ENCODE data around the gene AAGAB. TPM values are rescaled to one million over a fixed set of nuclear protein-coding genes. Genes with fewer than 3 reads are reported as not detected.
"Not testable (repeated sequence)": the region's sequence is repeated elsewhere in the genome, so short reads cannot be mapped to it uniquely, and the experiment has no call there.

Gene AAGAB
- 10 to 100 TPM; 32.8 to 52.0 TPM for total RNA-seq

GRCh38 chr15:67254238-67255175 lies at the start of gene AAGAB, which contains the start of gene IQCH:
TSS of gene AAGAB (minus strand) at chr15:67254661. CDS start at chr15:67254631, 30 bp downstream.
TSS of gene IQCH (plus strand) at chr15:67254786. CDS start at chr15:67254897, 111 bp downstream.
- no peaks in the 10 kb centered on the region for H3K9me3 Mint-ChIP-seq
- no peaks in the 10 kb centered on the region for H3K27me3 Mint-ChIP-seq
- peak within 1 kb of the TSS; percentile 99 for H3K27ac Mint-ChIP-seq
- H3K4me1 Mint-ChIP-seq = peaks cover 26% of the 10 kb centered on the region
- peak; percentile 93 for ATAC-seq (replicated peaks)
- peak within 1 kb of the TSS; percentile 98 for H3K4me3 Mint-ChIP-seq
- H3K36me3 Mint-ChIP-seq (ENCODE audit: low read depth) = peaks cover 17% of the 10 kb centered on the region

- H3K4me1 Mint-ChIP-seq = peaks cover 5% of the 10 kb centered on the region
- H3K27ac Mint-ChIP-seq = no peak overlapping the region
- ATAC-seq (replicated peaks) = no peak
- no peaks in the 10 kb centered on the region for H3K9me3 Mint-ChIP-seq
- H3K36me3 Mint-ChIP-seq (ENCODE audit: low read depth) = no peaks in the 10 kb centered on the region
- H3K4me3 Mint-ChIP-seq = no peak overlapping the region
- no peaks in the 10 kb centered on the region for H3K27me3 Mint-ChIP-seq
These were observed 49.3 kb upstream of the AAGAB start for GRCh38 chr15:67303490-67304363.

- Mint-ChIP-seq H3K9me3 (no peaks in the 10 kb centered on the region), H3K36me3 (ENCODE audit: low read depth) (no peaks in the 10 kb centered on the region), H3K27me3 (peaks cover 4% of the 10 kb centered on the region), H3K27ac (peak overlapping the region; percentile 66), H3K4me1 (peaks cover 4% of the 10 kb centered on the region), H3K4me3 (no peak overlapping the region)
- peak; percentile 96 for ATAC-seq (replicated peaks)
These were observed 46.0 kb upstream of the AAGAB start for GRCh38 chr15:67300266-67301025.

- no peak for ATAC-seq (replicated peaks)
- no peak overlapping the region for H3K4me3 Mint-ChIP-seq
- H3K27ac Mint-ChIP-seq = no peak overlapping the region
These were observed 42.2 kb upstream of the AAGAB start for GRCh38 chr15:67296684-67297083.

GRCh38 chr15:67296188-67296587 lies 41.7 kb upstream of the AAGAB start:
- Mint-ChIP-seq H3K4me3 (no peak overlapping the region), H3K9me3 (no peaks in the 10 kb centered on the region), H3K27ac (no peak overlapping the region), H3K36me3 (ENCODE audit: low read depth) (no peaks in the 10 kb centered on the region), H3K27me3 (peaks cover 4% of the 10 kb centered on the region), H3K4me1 (peaks cover 4% of the 10 kb centered on the region)
- no peak for ATAC-seq (replicated peaks)

More at GRCh38 chr15:67296684-67297083, 42.2 kb upstream of the AAGAB start:
- H3K27me3 Mint-ChIP-seq = peaks cover 4% of the 10 kb centered on the region
- no peaks in the 10 kb centered on the region for H3K9me3 Mint-ChIP-seq
- no peaks in the 10 kb centered on the region for H3K36me3 Mint-ChIP-seq (ENCODE audit: low read depth)
- H3K4me1 Mint-ChIP-seq = peaks cover 4% of the 10 kb centered on the region

GRCh38 chr15:67290319-67290718 lies 35.9 kb upstream of the AAGAB start:
- no peaks in the 10 kb centered on the region for H3K9me3 Mint-ChIP-seq
- no peak for ATAC-seq (replicated peaks)
- no peak overlapping the region for H3K27ac Mint-ChIP-seq
- H3K4me1 Mint-ChIP-seq = no peaks in the 10 kb centered on the region
- no peaks in the 10 kb centered on the region for H3K27me3 Mint-ChIP-seq
- no peaks in the 10 kb centered on the region for H3K36me3 Mint-ChIP-seq (ENCODE audit: low read depth)
- H3K4me3 Mint-ChIP-seq = no peak overlapping the region

- not testable (repeated sequence) for H3K27ac Mint-ChIP-seq
These were observed 31.9 kb upstream of the AAGAB start for GRCh38 chr15:67286400-67286799.

GRCh38 chr15:67285625-67286024 lies 31.2 kb upstream of the AAGAB start:
- not testable (repeated sequence) for H3K4me3 Mint-ChIP-seq; H3K36me3 Mint-ChIP-seq (ENCODE audit: low read depth); H3K27me3 Mint-ChIP-seq; H3K27ac Mint-ChIP-seq; H3K9me3 Mint-ChIP-seq; ATAC-seq (replicated peaks); H3K4me1 Mint-ChIP-seq

More at GRCh38 chr15:67286400-67286799, 31.9 kb upstream of the AAGAB start:
- not testable (repeated sequence) for H3K36me3 Mint-ChIP-seq (ENCODE audit: low read depth); H3K4me1 Mint-ChIP-seq; H3K9me3 Mint-ChIP-seq; ATAC-seq (replicated peaks); H3K27me3 Mint-ChIP-seq; H3K4me3 Mint-ChIP-seq

GRCh38 chr15:67281714-67282113 lies 27.3 kb upstream of the AAGAB start:
- Mint-ChIP-seq H3K36me3 (ENCODE audit: low read depth) (no peaks in the 10 kb centered on the region), H3K4me1 (no peaks in the 10 kb centered on the region), H3K27me3 (no peaks in the 10 kb centered on the region), H3K9me3 (no peaks in the 10 kb centered on the region), H3K4me3 (no peak overlapping the region), H3K27ac (no peak overlapping the region)
- no peak for ATAC-seq (replicated peaks)

GRCh38 chr15:67280217-67280616 lies 25.8 kb upstream of the AAGAB start:
- no peaks in the 10 kb centered on the region for H3K4me1 Mint-ChIP-seq
- no peak overlapping the region for H3K27ac Mint-ChIP-seq
- H3K27me3 Mint-ChIP-seq = no peaks in the 10 kb centered on the region

GRCh38 chr15:67276666-67277065 lies 22.2 kb upstream of the AAGAB start:
- Mint-ChIP-seq H3K27ac (no peak overlapping the region), H3K27me3 (peaks cover 4% of the 10 kb centered on the region), H3K9me3 (peaks cover 11% of the 10 kb centered on the region), H3K36me3 (ENCODE audit: low read depth) (no peaks in the 10 kb centered on the region), H3K4me3 (no peak overlapping the region), H3K4me1 (no peaks in the 10 kb centered on the region)
- no peak for ATAC-seq (replicated peaks)

More at GRCh38 chr15:67280217-67280616, 25.8 kb upstream of the AAGAB start:
- no peaks in the 10 kb centered on the region for H3K9me3 Mint-ChIP-seq
- H3K4me3 Mint-ChIP-seq = no peak overlapping the region
- ATAC-seq (replicated peaks) = no peak
- H3K36me3 Mint-ChIP-seq (ENCODE audit: low read depth) = no peaks in the 10 kb centered on the region

- Mint-ChIP-seq H3K27me3 (peaks cover 4% of the 10 kb centered on the region), H3K9me3 (peaks cover 11% of the 10 kb centered on the region), H3K4me1 (no peaks in the 10 kb centered on the region), H3K4me3 (no peak overlapping the region), H3K36me3 (ENCODE audit: low read depth) (no peaks in the 10 kb centered on the region), H3K27ac (no peak overlapping the region)
- no peak for ATAC-seq (replicated peaks)
These were observed 19.8 kb upstream of the AAGAB start for GRCh38 chr15:67274236-67274635.

GRCh38 chr15:67267951-67268941 lies 13.8 kb upstream of the AAGAB start:
- no peak for ATAC-seq (replicated peaks)

More at GRCh38 chr15:67267951-67268941, 13.8 kb upstream of the AAGAB start:
- no peaks in the 10 kb centered on the region for H3K9me3 Mint-ChIP-seq
- no peak overlapping the region for H3K27ac Mint-ChIP-seq
- H3K4me1 Mint-ChIP-seq = no peaks in the 10 kb centered on the region
- H3K27me3 Mint-ChIP-seq = no peaks in the 10 kb centered on the region
- H3K36me3 Mint-ChIP-seq (ENCODE audit: low read depth) = no peaks in the 10 kb centered on the region
- no peak overlapping the region for H3K4me3 Mint-ChIP-seq

Data from activated T-helper 17 cell treated with anti-CD3 and anti-CD28 coated beads, Interleukin-2, amount 50 U/mL, for 72 hours (primary cell).